ENCODE results near the gene HOXD10. TPM values are rescaled to one million over a fixed set of nuclear protein-coding genes. Genes with fewer than 3 reads are reported as not detected.

HOXD10 gene
- total and polyA plus RNA-seq, 7 experiments from 2014 or later = not detected

- H3K36me3 ChIP-seq (ENCODE audit: control insufficient read depth in 2 of 3, insufficient read depth in 3 of 3, low read length in 3 of 3) = no peaks in the 10 kb centered on the region
- H3K27ac ChIP-seq (ENCODE audit: low read depth, low read length) = no peak overlapping the region
- Mint-ChIP-seq H3K27me3 (peaks cover 70 to 93% (median 80%) of the 10 kb centered on the region in 5 donors), H3K36me3 (peaks cover 0 to 38% (median 0%) of the 10 kb centered on the region in 5 donors), H3K4me1 (peaks cover 0 to 22% (median 14%) of the 10 kb centered on the region in 7 donors), H3K27ac (peak overlapping the region in 8 of 9 donors; percentile 40 to 98 (median 80)), H3K9me3 (peaks cover 2 to 75% (median 38%) of the 10 kb centered on the region in 11 donors), H3K4me3 (peak overlapping the region in 5 of 10 donors; percentile 16 to 69 (median 48))
- DNase-seq = no peak
- ChIA-PET CTCF (no interaction called here), POLR2A (interaction anchor here (0.8 kb wide), 1 partner anchor 10 kb away, joined by 3 read pairs; no protein-coding TSS in a partner anchor)
- H3K4me3 ChIP-seq (ENCODE audit: low read length) = no peak overlapping the region
- peaks cover 0 to 51% (median 13%) of the 10 kb centered on the region in 3 experiments for H3K9me3 ChIP-seq (ENCODE audit: control insufficient read depth in 2 of 3, low read length in 3 of 3)
- intact Hi-C loops (cut with micrococcal nuclease) = loop anchor here (2.0 to 10.0 kb wide), 3 partner anchors 44 to 1750 kb away; partner anchors contain the start of genes HOXD8 (in 1 of the 2) and SP9 (in 1 of the 2)
- no peaks in the 10 kb centered on the region for H3K4me1 ChIP-seq (ENCODE audit: control insufficient read depth in 2 of 2, insufficient read depth in 2 of 2, low read length in 2 of 2)
- H3K27me3 ChIP-seq (ENCODE audit: control insufficient read depth in 2 of 2, insufficient read depth in 2 of 2, low read length in 2 of 2) = peaks cover 45 to 89% of the 10 kb centered on the region in 2 donors
- no peak for ATAC-seq
Observed at GRCh38 chr2:176085120-176085788, 31.3 kb upstream of the HOXD10 start.

DNA sequence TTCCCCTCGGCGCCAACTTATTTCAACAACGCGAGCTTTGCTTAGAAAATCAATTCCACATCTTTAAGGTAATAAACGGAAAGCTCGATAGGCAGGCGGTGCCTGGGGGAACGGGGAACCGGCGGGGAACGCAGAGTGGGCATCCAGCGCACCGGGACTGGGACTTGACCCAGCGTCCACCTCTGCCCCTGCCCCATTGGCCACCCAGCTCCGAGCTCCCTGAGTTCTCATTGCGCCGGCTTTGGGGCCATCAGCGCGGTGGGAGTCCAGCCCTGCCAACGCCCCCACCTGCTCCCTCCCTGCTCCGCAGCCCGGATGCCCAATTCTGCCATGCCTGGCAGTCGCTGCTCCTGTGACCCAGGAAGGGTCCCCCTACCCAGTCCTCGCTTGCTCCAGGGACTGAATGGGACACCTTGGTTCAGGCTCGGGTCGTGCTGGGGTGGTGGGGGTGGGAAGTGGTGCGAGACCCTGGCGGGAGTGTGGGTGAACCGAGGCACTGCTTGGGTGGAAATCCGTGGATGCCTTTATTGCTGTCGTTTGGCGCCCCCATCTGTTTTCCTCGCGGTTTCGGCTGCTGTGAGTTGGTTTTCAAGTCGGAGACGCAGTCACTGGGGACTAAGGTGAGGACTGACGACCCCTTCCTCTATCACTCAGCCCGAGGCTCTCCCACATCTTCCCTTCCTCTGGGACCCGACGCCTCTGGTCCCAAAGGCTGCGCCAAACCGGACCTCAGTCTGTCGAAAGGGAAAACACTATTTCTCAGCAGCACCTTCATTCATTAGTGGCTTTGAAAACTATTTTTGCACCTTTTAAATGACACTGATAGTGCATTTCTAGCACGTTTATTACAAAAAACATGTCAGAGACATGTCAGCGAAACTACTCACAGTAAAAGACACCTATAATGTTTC lies 30.5 kb upstream of the HOXD10 start:
- H3K36me3 ChIP-seq (ENCODE audit: control insufficient read depth in 2 of 3, insufficient read depth in 3 of 3, low read length in 3 of 3) = no peaks in the 10 kb centered on the region
- ATAC-seq (no peak), DNase-seq (no peak)
- intact Hi-C loops (cut with micrococcal nuclease) = loop anchor here (2.0 to 10.0 kb wide), 3 partner anchors 43 to 1751 kb away; partner anchors contain the start of genes HOXD8 (in 1 of the 2) and SP9 (in 1 of the 2)
- H3K4me1 Mint-ChIP-seq = peaks cover 0 to 21% (median 12%) of the 10 kb centered on the region in 7 donors
- H3K27me3 Mint-ChIP-seq = peaks cover 73 to 96% (median 82%) of the 10 kb centered on the region in 5 donors
- ChIA-PET CTCF (no interaction called here), POLR2A (interaction anchor here (0.8 kb wide), 1 partner anchor 9 kb away, joined by 3 read pairs; no protein-coding TSS in a partner anchor)
- peaks cover 0 to 45% (median 13%) of the 10 kb centered on the region in 3 experiments for H3K9me3 ChIP-seq (ENCODE audit: control insufficient read depth in 2 of 3, low read length in 3 of 3)
- H3K4me3 Mint-ChIP-seq = peak overlapping the region in 6 of 10 donors; percentile 9 to 73 (median 49)
- H3K9me3 Mint-ChIP-seq = peaks cover 2 to 75% (median 35%) of the 10 kb centered on the region in 11 donors
- H3K27ac Mint-ChIP-seq = peak overlapping the region in 8 of 9 donors; percentile 23 to 98 (median 78)
- peaks cover 42 to 92% of the 10 kb centered on the region in 2 donors for H3K27me3 ChIP-seq (ENCODE audit: control insufficient read depth in 2 of 2, insufficient read depth in 2 of 2, low read length in 2 of 2)
- no peak overlapping the region for H3K4me3 ChIP-seq (ENCODE audit: low read length)
- H3K36me3 Mint-ChIP-seq = peaks cover 0 to 39% (median 0%) of the 10 kb centered on the region in 5 donors
- H3K27ac ChIP-seq (ENCODE audit: low read depth, low read length) = no peak overlapping the region
- H3K4me1 ChIP-seq (ENCODE audit: control insufficient read depth in 2 of 2, insufficient read depth in 2 of 2, low read length in 2 of 2) = no peaks in the 10 kb centered on the region

DNA sequence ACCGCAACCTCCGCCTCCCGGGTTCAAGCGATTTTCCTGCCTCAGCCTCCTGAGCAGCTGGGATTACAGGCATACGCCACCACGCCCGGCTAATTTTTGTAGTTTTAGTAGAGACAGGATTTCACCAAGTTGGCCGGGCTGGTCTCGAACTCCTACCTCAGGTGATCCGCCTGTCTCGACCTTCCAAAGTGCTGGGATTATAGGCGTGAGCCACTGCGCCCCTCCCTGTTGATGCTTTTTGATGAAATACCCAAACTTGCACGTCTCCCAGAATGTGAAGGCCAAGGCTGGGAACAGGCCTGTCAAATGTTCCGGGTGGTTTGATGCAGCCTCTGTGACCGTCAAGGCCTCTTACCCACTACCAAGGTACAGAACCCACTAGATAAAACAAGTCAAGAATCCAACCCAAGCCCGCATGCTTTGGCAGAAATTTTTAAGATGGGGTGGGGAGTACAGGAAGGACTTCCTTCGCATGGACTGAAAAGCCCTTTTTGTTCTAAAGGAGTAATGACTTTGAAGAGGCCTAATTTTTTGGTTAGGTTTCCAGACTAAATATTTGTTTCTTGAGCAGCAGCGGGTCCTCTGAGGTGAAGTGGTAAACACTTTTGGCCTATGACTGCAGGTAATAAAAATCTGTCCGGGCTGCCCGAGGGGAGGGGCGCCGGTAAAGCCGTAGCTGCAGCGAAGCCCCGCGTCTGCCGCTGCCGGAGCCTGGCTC lies 29.1 kb upstream of the HOXD10 start:
- H3K4me3 ChIP-seq (ENCODE audit: low read length) = no peak overlapping the region
- H3K4me1 Mint-ChIP-seq = peaks cover 6 to 31% (median 17%) of the 10 kb centered on the region in 7 donors
- ChIA-PET POLR2A (no interaction called here), CTCF (no interaction called here)
- no peak for ATAC-seq
- intact Hi-C loops (cut with micrococcal nuclease) = loop anchor here in 1 of 2 donors (5.0 to 10.0 kb wide), 2 partner anchors 45 to 1753 kb away; partner anchors contain the start of gene SP9
- H3K27ac Mint-ChIP-seq = peak overlapping the region in 6 of 9 donors; percentile 41 to 98 (median 64)
- H3K9me3 Mint-ChIP-seq = peaks cover 2 to 75% (median 31%) of the 10 kb centered on the region in 11 donors
- H3K4me1 ChIP-seq (ENCODE audit: control insufficient read depth in 2 of 2, insufficient read depth in 2 of 2, low read length in 2 of 2) = no peaks in the 10 kb centered on the region
- H3K27me3 ChIP-seq (ENCODE audit: control insufficient read depth in 2 of 2, insufficient read depth in 2 of 2, low read length in 2 of 2) = peaks cover 38 to 87% of the 10 kb centered on the region in 2 donors
- peak overlapping the region in 7 of 10 donors; percentile 9 to 79 (median 64) for H3K4me3 Mint-ChIP-seq
- no peak for DNase-seq
- no peaks in the 10 kb centered on the region for H3K36me3 ChIP-seq (ENCODE audit: control insufficient read depth in 2 of 3, insufficient read depth in 3 of 3, low read length in 3 of 3)
- peaks cover 0 to 32% (median 13%) of the 10 kb centered on the region in 3 experiments for H3K9me3 ChIP-seq (ENCODE audit: control insufficient read depth in 2 of 3, low read length in 3 of 3)
- peaks cover 81 to 96% (median 85%) of the 10 kb centered on the region in 5 donors for H3K27me3 Mint-ChIP-seq
- H3K27ac ChIP-seq (ENCODE audit: low read depth, low read length) = no peak overlapping the region
- peaks cover 0 to 38% (median 3%) of the 10 kb centered on the region in 5 donors for H3K36me3 Mint-ChIP-seq

GRCh38 chr2:176088048-176088936 lies 28.3 kb upstream of the HOXD10 start:
- CTCF ChIA-PET = interaction anchor here (0.7 kb wide), 1 partner anchor 364 kb away, joined by 3 read pairs; no protein-coding TSS in a partner anchor
- Mint-ChIP-seq H3K4me1 (peaks cover 6 to 34% (median 18%) of the 10 kb centered on the region in 7 donors), H3K27me3 (peaks cover 79 to 91% (median 82%) of the 10 kb centered on the region in 5 donors), H3K9me3 (peaks cover 2 to 67% (median 24%) of the 10 kb centered on the region in 11 donors), H3K4me3 (peak overlapping the region; percentile 17 to 79 (median 64)), H3K36me3 (peaks cover 0 to 38% (median 3%) of the 10 kb centered on the region in 5 donors), H3K27ac (peak overlapping the region in 6 of 9 donors; percentile 14 to 98 (median 40))
- POLR2A ChIA-PET = no interaction called here
- peaks cover 30 to 83% of the 10 kb centered on the region in 2 donors for H3K27me3 ChIP-seq (ENCODE audit: control insufficient read depth in 2 of 2, insufficient read depth in 2 of 2, low read length in 2 of 2)
- intact Hi-C loops (cut with micrococcal nuclease) = loop anchor here in 1 of 2 donors (5.0 to 10.0 kb wide), 2 partner anchors 44 to 1753 kb away; partner anchors contain the start of gene SP9
- H3K27ac ChIP-seq (ENCODE audit: low read depth, low read length) = no peak overlapping the region
- ATAC-seq (peak; percentile 49), DNase-seq (no peak)
- peaks cover 0 to 25% (median 13%) of the 10 kb centered on the region in 3 experiments for H3K9me3 ChIP-seq (ENCODE audit: control insufficient read depth in 2 of 3, low read length in 3 of 3)
- H3K4me1 ChIP-seq (ENCODE audit: control insufficient read depth in 2 of 2, insufficient read depth in 2 of 2, low read length in 2 of 2) = peaks cover 0 to 3% of the 10 kb centered on the region in 2 donors
- no peak overlapping the region for H3K4me3 ChIP-seq (ENCODE audit: low read length)
- no peaks in the 10 kb centered on the region for H3K36me3 ChIP-seq (ENCODE audit: control insufficient read depth in 2 of 3, insufficient read depth in 3 of 3, low read length in 3 of 3)

Measured in naive thymus-derived CD4-positive, alpha-beta T cell (primary cell).